HEK293T (cell line): ENCODE results near the gene TLE3.

Experiments used
- CTCF ChIA-PET: fragments of 350-600 bp; formaldehyde crosslinking; extraction: SDS; loops from one replicate; lab custom pipeline; 2021; ENCODE audit warnings: antibody characterized with exemption, inconsistent platforms; lab: Yijun Ruan, JAX
- POLR2A ChIA-PET: fragments of 350-600 bp; formaldehyde crosslinking; extraction: SDS; loops from one replicate; lab custom pipeline; 2020; ENCODE audit warnings: antibody characterized with exemption, inconsistent platforms; lab: Yijun Ruan, JAX
- DNase-seq: peaks from one replicate; pipeline ENCODE4 v3.0.0; 2012; ENCODE audit warnings: mixed read lengths; ENCODE audit errors: extremely low spot score
- ARNT ChIP-seq: fragments of 450-650 bp; IDR thresholded peaks from 2 replicates; pipeline ENCODE4 v1.6.1; 2017; ENCODE audit warnings: mild to moderate bottlenecking
- BHLHE40 ChIP-seq: fragments of 450-650 bp; IDR thresholded peaks from 2 replicates; pipeline ENCODE4 v1.6.1; 2016; ENCODE audit warnings: mild to moderate bottlenecking, moderate library complexity, borderline replicate concordance
- CTBP1 ChIP-seq: fragments of 450-650 bp; IDR thresholded peaks from 2 replicates; pipeline ENCODE4 v1.6.1; 2016; ENCODE audit warnings: borderline replicate concordance
- ELF4 ChIP-seq: fragments of 450-650 bp; IDR thresholded peaks from 2 replicates; pipeline ENCODE4 v1.6.1; 2017; ENCODE audit warnings: antibody characterized with exemption
- FOXA1 ChIP-seq: fragments of 450-650 bp; IDR thresholded peaks from 2 replicates; pipeline ENCODE4 v1.6.1; 2016; ENCODE audit warnings: mild to moderate bottlenecking
- FOXK2 ChIP-seq: fragments of 450-650 bp; IDR thresholded peaks from 2 replicates; pipeline ENCODE4 v1.6.1; 2016; ENCODE audit warnings: mild to moderate bottlenecking
- FOXM1 ChIP-seq: fragments of 450-650 bp; IDR thresholded peaks from 2 replicates; pipeline ENCODE4 v1.6.1; 2017; ENCODE audit warnings: mild to moderate bottlenecking, borderline replicate concordance
- HDGF ChIP-seq: fragments of 450-650 bp; IDR thresholded peaks from 2 replicates; pipeline ENCODE4 v1.6.1; 2017; ENCODE audit warnings: antibody characterized with exemption, borderline replicate concordance
- L3MBTL2 ChIP-seq: fragments of 450-650 bp; conservative IDR thresholded peaks from 2 replicates; pipeline ENCODE4 v1.6.1; 2016; ENCODE audit warnings: mild to moderate bottlenecking
- LEF1 ChIP-seq: fragments of 450-650 bp; IDR thresholded peaks from 2 replicates; pipeline ENCODE4 v1.6.1; 2017; ENCODE audit warnings: mild to moderate bottlenecking, borderline replicate concordance
- NFRKB ChIP-seq: fragments of 450-650 bp; IDR thresholded peaks from 2 replicates; pipeline ENCODE4 v1.6.1; 2016; ENCODE audit warnings: mild to moderate bottlenecking, moderate library complexity
- PKNOX1 ChIP-seq: fragments of 450-650 bp; IDR thresholded peaks from 2 replicates; pipeline ENCODE4 v1.6.1; 2016
- SP1 ChIP-seq: fragments of 450-650 bp; IDR thresholded peaks from 2 replicates; pipeline ENCODE4 v1.6.1; 2017
- SUZ12 ChIP-seq: fragments of 450-650 bp; IDR thresholded peaks from 2 replicates; pipeline ENCODE4 v1.6.1; 2016; ENCODE audit warnings: mild to moderate bottlenecking
- TARDBP ChIP-seq: fragments of 450-650 bp; IDR thresholded peaks from 2 replicates; pipeline ENCODE4 v1.6.1; 2016
- ZNF384 ChIP-seq: fragments of 450-650 bp; IDR thresholded peaks from 2 replicates; pipeline ENCODE4 v1.6.1; 2016

Gene TLE3

GRCh38 chr15:70048578-70049514, 48.9 kb downstream of the TLE3 start:
- DNase-seq = no peak
- no peak for TF ChIP-seq FOXM1
- CTCF ChIA-PET = no interaction called here
- POLR2A ChIA-PET = no interaction called here

- no peak for DNase-seq
- no peak for TF ChIP-seq CTBP1
- TF ChIP-seq ZNF384 = no peak
- no peak for TF ChIP-seq NFRKB
- no peak for TF ChIP-seq TARDBP
- TF ChIP-seq ARNT = no peak
- TF ChIP-seq SUZ12 = no peak
- TF ChIP-seq L3MBTL2 = no peak
- no peak for TF ChIP-seq FOXA1
- no peak for TF ChIP-seq SP1
- CTCF ChIA-PET = no interaction called here
- POLR2A ChIA-PET = no interaction called here
Measured at GRCh38 chr15:70048198-70048565, 49.5 kb downstream of the TLE3 start.

GRCh38 chr15:70047386-70048197, 50.1 kb downstream of the TLE3 start:
- DNase-seq = no peak
- ChIA-PET CTCF (no interaction called here), POLR2A (no interaction called here)
- no peak for TF ChIP-seq SUZ12
- no peak for TF ChIP-seq FOXK2
- TF ChIP-seq L3MBTL2 = no peak
- TF ChIP-seq CTBP1 = no peak
- no peak for TF ChIP-seq HDGF
- no peak for TF ChIP-seq ZNF384
- TF ChIP-seq NFRKB = no peak
- no peak for TF ChIP-seq BHLHE40
- TF ChIP-seq PKNOX1 = no peak
- no peak for TF ChIP-seq FOXA1
- TF ChIP-seq LEF1 = no peak
- no peak for TF ChIP-seq ELF4
- TF ChIP-seq TARDBP = no peak
- no peak for TF ChIP-seq FOXM1

- TF ChIP-seq ARNT (no peak), NFRKB (no peak), PKNOX1 (no peak), FOXM1 (no peak), ELF4 (no peak), SP1 (no peak), LEF1 (no peak), HDGF (no peak), SUZ12 (no peak), FOXK2 (no peak), FOXA1 (no peak), L3MBTL2 (no peak), BHLHE40 (no peak), TARDBP (no peak), CTBP1 (no peak), ZNF384 (no peak)
- POLR2A ChIA-PET = no interaction called here
- CTCF ChIA-PET = no interaction called here
- DNase-seq = no peak
Measured at GRCh38 chr15:70046679-70047369, 50.9 kb downstream of the TLE3 start.

GRCh38 chr15:70045045-70045444, 52.7 kb downstream of the TLE3 start:
- DNase-seq = no peak
- TF ChIP-seq CTBP1 (no peak), HDGF (no peak), ELF4 (no peak), NFRKB (no peak), ARNT (no peak), L3MBTL2 (no peak)
- ChIA-PET CTCF (no interaction called here), POLR2A (no interaction called here)

GRCh38 chr15:70044168-70044567, 53.5 kb downstream of the TLE3 start:
- TF ChIP-seq FOXK2 = no peak
- ChIA-PET CTCF (no interaction called here), POLR2A (no interaction called here)
- no peak for DNase-seq
